GM10847 (cell line): ENCODE data around the gene ZNF496.

Source experiments
- POLR2A ChIP-seq: IDR thresholded peaks from 2 replicates; pipeline ENCODE4 v1.6.1; 2011; ENCODE audit not compliant: insufficient read length; ENCODE audit errors: extremely low read depth

Gene ZNF496

GRCh38 chr1:247304031-247304430 is 27.6 kb downstream of the ZNF496 start:
- no peak for TF ChIP-seq POLR2A

- TF ChIP-seq POLR2A = no peak
These were observed 28.5 kb downstream of the ZNF496 start for GRCh38 chr1:247303216-247303615.

- TF ChIP-seq POLR2A = no peak
These were observed 30.5 kb downstream of the ZNF496 start for GRCh38 chr1:247301176-247301540.

GRCh38 chr1:247300491-247301175 is 31.0 kb downstream of the ZNF496 start:
- TF ChIP-seq POLR2A = no peak

- no peak for TF ChIP-seq POLR2A
These were observed 31.8 kb downstream of the ZNF496 start for GRCh38 chr1:247299723-247300381.

GRCh38 chr1:247298701-247299100 is 33.0 kb downstream of the ZNF496 start:
- TF ChIP-seq POLR2A = no peak

- TF ChIP-seq POLR2A = no peak
These were observed 33.6 kb downstream of the ZNF496 start for GRCh38 chr1:247298124-247298481.

- no peak for TF ChIP-seq POLR2A
These were observed 34.2 kb downstream of the ZNF496 start for GRCh38 chr1:247297263-247298123.

GRCh38 chr1:247296599-247297180 is 35.0 kb downstream of the ZNF496 start:
- TF ChIP-seq POLR2A = no peak

- no peak for TF ChIP-seq POLR2A
These were observed 35.9 kb downstream of the ZNF496 start for GRCh38 chr1:247295746-247296145.

- TF ChIP-seq POLR2A = no peak
These were observed 36.4 kb downstream of the ZNF496 start for GRCh38 chr1:247295274-247295684.

GRCh38 chr1:247294282-247294681 is 37.4 kb downstream of the ZNF496 start:
- TF ChIP-seq POLR2A = no peak

- no peak for TF ChIP-seq POLR2A
These were observed 38.6 kb downstream of the ZNF496 start for GRCh38 chr1:247293047-247293446.

GRCh38 chr1:247291833-247292561 is 39.7 kb downstream of the ZNF496 start:
- no peak for TF ChIP-seq POLR2A

GRCh38 chr1:247291161-247291560 is 40.5 kb downstream of the ZNF496 start:
- TF ChIP-seq POLR2A = no peak
